ENCODE data around the gene PDS5A.

GRCh38 chr4:39846120-39846519 is 131.6 kb downstream of the PDS5A start:
- TF ChIP-seq CTCF (tag by site-specific recombination; IDR thresholded peaks at IDR 0.05) (no peak), YY1 (tag by site-specific recombination; IDR thresholded peaks at IDR 0.05) (no peak), ZBTB17 (tag by site-specific recombination; IDR thresholded peaks at IDR 0.05) (no peak), ZFHX2 (tag by site-specific recombination; conservative IDR thresholded peaks at IDR 0.05) (no peak), ZNF624 (tag by site-specific recombination; IDR thresholded peaks at IDR 0.05) (no peak), ZNF473 (tag by site-specific recombination; IDR thresholded peaks at IDR 0.05) (no peak), REPIN1 (tag by site-specific recombination; IDR thresholded peaks at IDR 0.05; ENCODE audit: low read depth) (no peak), ZNF274 (IDR thresholded peaks at IDR 0.05; ENCODE audit: low read length) (no peak), ZNF274 (tag by site-specific recombination; IDR thresholded peaks at IDR 0.05; ENCODE audit: borderline replicate concordance) (no peak), BCL6B (tag by site-specific recombination; IDR thresholded peaks at IDR 0.05) (no peak), AEBP2 (tag by site-specific recombination; IDR thresholded peaks at IDR 0.05; ENCODE audit: borderline replicate concordance) (no peak), ZNF184 (tag by site-specific recombination; IDR thresholded peaks at IDR 0.05) (no peak), ZNF785 (tag by site-specific recombination; IDR thresholded peaks at IDR 0.05) (no peak), ZBTB20 (tag by site-specific recombination; IDR thresholded peaks at IDR 0.05) (no peak)
